Pancreas (tissue), 10 donors: ENCODE measurements around the gene ZNF556. TPM values are rescaled to one million over a fixed set of nuclear protein-coding genes. Genes with fewer than 3 reads are reported as not detected.

Source experiments
- ATAC-seq, 4 donors: fragments of 200-7000 bp; cut with Tn5 transposase; one replicate each; pipeline versions ENCODE4 v1.8.0 to v1.9.1; 2020; ENCODE audit warnings: mild to moderate bottlenecking in 4 of 4, moderate library complexity in 4 of 4
- DNase-seq, 6 donors: peaks; one replicate each; pipeline ENCODE4 v3.0.0-alpha.2; 2020
- FAIRE-seq: peaks from 2 replicates; lab custom pipeline; 2012; peaks lifted over from hg19 to GRCh38; lab: Jason Lieb, UNC
- H3K27ac ChIP-seq, 4 donors: fragments of 200-600 bp; sonication (generic); 1 replicate in 3 of 4; 2 replicates in 1 of 4; pipeline versions ENCODE4 v1.5.0 to v1.8.0; 2020
- H3K27me3 ChIP-seq, 4 donors: fragments of 200-600 bp; one replicate each; pipeline ENCODE4 v1.8.0; 2021
- H3K36me3 ChIP-seq, 3 donors: fragments of 200-600 bp; sonication (generic) in 1 of 3; one replicate each; pipeline versions ENCODE4 v1.5.0 to v1.8.0; 2020 to 2021
- H3K4me1 ChIP-seq, 3 donors: fragments of 200-600 bp; one replicate each; pipeline ENCODE4 v1.8.0; 2021
- H3K4me3 ChIP-seq, 4 donors: fragments of 200-600 bp; sonication (generic) in 2 of 4; one replicate each; pipeline versions ENCODE4 v1.5.0 to v1.8.0; 2020 to 2021
- H3K9me3 ChIP-seq, 4 donors: fragments of 200-600 bp; one replicate each; pipeline ENCODE4 v1.8.0; 2021
- CTCF ChIP-seq, 4 donors: fragments of 200-600 bp; sonication (generic) in 3 of 4; IDR thresholded peaks; one replicate each; pipeline versions ENCODE4 v1.5.0 to v1.8.0; 2021; ENCODE audit warnings: antibody characterized with exemption in 4 of 4
- WGBS, 2 donors: extraction: QIAGEN DNeasy Blood & Tissue Kit; methylation state at CpG; one replicate each; pipeline ENCODE4 v1.1.7; 2013; 5-methylcytosine and 5-hydroxymethylcytosine counted together
- intact Hi-C, 3 donors: fragments of 100-400 bp; cut with DNase I; formaldehyde crosslinking; loops; one replicate each; pipeline versions ENCODE4 v1.11.1 to v1.14.2; 2022
- polyA plus RNA-seq, 2 donors: library from polyadenylated mRNA; stranded (reverse); fragments of 200-250 nt; gene quantifications; one replicate each; pipeline ENCODE4 v1.2.3, GENCODE V29; 2013
- total RNA-seq, 6 donors: library from RNA; stranded (reverse); fragmentation: NEBNext Ultra II Directional in 4 of 6; extraction: Animal tissue kit (Norgen Biotek cat#: 25700) in 4 of 6; gene quantifications; one replicate each; pipeline versions ENCODE4 v1.2.1 to v1.2.4, GENCODE V29; 2021 to 2023
- donor health status: healthy with polysubstance abuse.
- donor health status: DM: no; HTN: no; CAD: no; lungs with moderate emphysema.
- donor health status: DM: no; HTN: no; CAD: no.
- donor health status: control.
- donor health status: control.
- donor health status: Bipolar disorder and iron deficiency.
- donor health status: DM: yes; HTN: yes; CAD: no.
- donor health status: DM: no; HTN: no; CAD: no.
- donor health status: DM: no; HTN: no; CAD: no.
- donor health status: DM: yes; HTN: yes; CAD: no.

The ZNF556 gene
- total and polyA plus RNA-seq, 8 donors = 0.19 to 0.91 TPM; not detected in 6

- no peak for DNase-seq
- Histone ChIP-seq H3K36me3 (no peaks in the 10 kb centered on the region), H3K27ac (no peak overlapping the region), H3K4me3 (no peak overlapping the region), H3K4me1 (peaks cover 0 to 6% (median 0%) of the 10 kb centered on the region in 3 donors), H3K9me3 (no peaks in the 10 kb centered on the region), H3K27me3 (no peaks in the 10 kb centered on the region)
- no peak for FAIRE-seq
- WGBS, 2 donors = 90 to 93% methylated on average over 11 of the region's 11 CpGs
- intact Hi-C loops = no loop called here
- TF ChIP-seq CTCF (IDR thresholded peaks at IDR 0.05) = no peak
- no peak for ATAC-seq
These were observed 38.9 kb downstream of the ZNF556 start for GRCh38 chr19:2905918-2906519.

- H3K27ac ChIP-seq = no peak overlapping the region
- no peak overlapping the region for H3K4me3 ChIP-seq
- TF ChIP-seq CTCF (IDR thresholded peaks at IDR 0.05) = no peak
- FAIRE-seq (no peak), DNase-seq (no peak), ATAC-seq (no peak)
- intact Hi-C loops = no loop called here
- H3K36me3 ChIP-seq = no peaks in the 10 kb centered on the region
- 88 to 92% methylated on average over 20 of the region's 20 CpGs for WGBS, 2 donors
- no peaks in the 10 kb centered on the region for H3K27me3 ChIP-seq
- H3K9me3 ChIP-seq = no peaks in the 10 kb centered on the region
- peaks cover 0 to 6% (median 0%) of the 10 kb centered on the region in 3 donors for H3K4me1 ChIP-seq
These were observed 39.6 kb downstream of the ZNF556 start for GRCh38 chr19:2906631-2907195.

- ATAC-seq (no peak), FAIRE-seq (no peak), DNase-seq (no peak)
- Histone ChIP-seq H3K4me3 (no peak overlapping the region), H3K27ac (no peak overlapping the region), H3K27me3 (no peaks in the 10 kb centered on the region), H3K9me3 (no peaks in the 10 kb centered on the region), H3K36me3 (peaks cover 2 to 10% (median 5%) of the 10 kb centered on the region in 3 donors), H3K4me1 (no peaks in the 10 kb centered on the region)
- WGBS, 2 donors = 97% methylated on average over 5 of the region's 5 CpGs
- intact Hi-C loops = no loop called here
- no peak for TF ChIP-seq CTCF (IDR thresholded peaks at IDR 0.05)
These were observed 45.2 kb downstream of the ZNF556 start for GRCh38 chr19:2912306-2912705.

- Histone ChIP-seq H3K4me3 (no peak overlapping the region), H3K36me3 (peaks cover 6 to 18% (median 9%) of the 10 kb centered on the region in 3 donors), H3K27ac (no peak overlapping the region), H3K4me1 (peaks cover 0 to under 1% (median 0%) of the 10 kb centered on the region in 3 donors), H3K27me3 (no peaks in the 10 kb centered on the region), H3K9me3 (no peaks in the 10 kb centered on the region)
- no peak for TF ChIP-seq CTCF (IDR thresholded peaks at IDR 0.05)
- FAIRE-seq = no peak
- 90 to 91% methylated on average over 16 of the region's 16 CpGs for whole genome bisulfite sequencing, 2 donors
- no peak for ATAC-seq
- no peak for DNase-seq
- intact Hi-C loops = no loop called here
These were observed 50.4 kb downstream of the ZNF556 start for GRCh38 chr19:2917275-2918184.
